ENCODE data around the gene CD248.
A peak's percentile ranks its signal among the peaks of the same experiment; 100 is the strongest.
"Not testable (repeated sequence)": the region's sequence is repeated elsewhere in the genome, so short reads cannot be mapped to it uniquely, and the experiment has no call there.

The CD248 gene, protein sequence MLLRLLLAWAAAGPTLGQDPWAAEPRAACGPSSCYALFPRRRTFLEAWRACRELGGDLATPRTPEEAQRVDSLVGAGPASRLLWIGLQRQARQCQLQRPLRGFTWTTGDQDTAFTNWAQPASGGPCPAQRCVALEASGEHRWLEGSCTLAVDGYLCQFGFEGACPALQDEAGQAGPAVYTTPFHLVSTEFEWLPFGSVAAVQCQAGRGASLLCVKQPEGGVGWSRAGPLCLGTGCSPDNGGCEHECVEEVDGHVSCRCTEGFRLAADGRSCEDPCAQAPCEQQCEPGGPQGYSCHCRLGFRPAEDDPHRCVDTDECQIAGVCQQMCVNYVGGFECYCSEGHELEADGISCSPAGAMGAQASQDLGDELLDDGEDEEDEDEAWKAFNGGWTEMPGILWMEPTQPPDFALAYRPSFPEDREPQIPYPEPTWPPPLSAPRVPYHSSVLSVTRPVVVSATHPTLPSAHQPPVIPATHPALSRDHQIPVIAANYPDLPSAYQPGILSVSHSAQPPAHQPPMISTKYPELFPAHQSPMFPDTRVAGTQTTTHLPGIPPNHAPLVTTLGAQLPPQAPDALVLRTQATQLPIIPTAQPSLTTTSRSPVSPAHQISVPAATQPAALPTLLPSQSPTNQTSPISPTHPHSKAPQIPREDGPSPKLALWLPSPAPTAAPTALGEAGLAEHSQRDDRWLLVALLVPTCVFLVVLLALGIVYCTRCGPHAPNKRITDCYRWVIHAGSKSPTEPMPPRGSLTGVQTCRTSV

DNA sequence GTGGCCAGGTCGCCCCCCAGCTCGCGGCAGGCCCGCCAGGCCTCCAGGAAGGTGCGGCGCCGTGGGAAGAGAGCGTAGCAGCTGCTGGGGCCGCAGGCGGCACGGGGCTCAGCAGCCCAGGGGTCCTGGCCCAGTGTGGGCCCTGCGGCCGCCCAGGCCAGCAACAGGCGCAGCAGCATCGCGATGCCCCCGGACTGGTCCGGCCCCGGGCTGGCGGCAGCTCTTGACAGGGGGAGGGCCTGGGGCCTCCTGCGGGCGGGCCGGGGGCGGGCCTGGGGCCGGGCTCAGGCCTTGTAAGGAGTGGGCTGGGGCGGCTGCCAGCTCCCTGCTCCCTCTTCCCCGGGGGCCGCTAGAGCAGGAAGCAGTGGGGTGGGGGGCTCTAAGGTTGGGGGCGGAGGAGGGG lies at the start of gene CD248:
Gene CD248, minus strand, starts transcription at position 196 of the 403 bp plus-strand sequence. Its CDS starts 17 bp downstream, at position 179.
- no peak for DNase-seq (ENCODE audit: low read depth, low spot score)

DNA sequence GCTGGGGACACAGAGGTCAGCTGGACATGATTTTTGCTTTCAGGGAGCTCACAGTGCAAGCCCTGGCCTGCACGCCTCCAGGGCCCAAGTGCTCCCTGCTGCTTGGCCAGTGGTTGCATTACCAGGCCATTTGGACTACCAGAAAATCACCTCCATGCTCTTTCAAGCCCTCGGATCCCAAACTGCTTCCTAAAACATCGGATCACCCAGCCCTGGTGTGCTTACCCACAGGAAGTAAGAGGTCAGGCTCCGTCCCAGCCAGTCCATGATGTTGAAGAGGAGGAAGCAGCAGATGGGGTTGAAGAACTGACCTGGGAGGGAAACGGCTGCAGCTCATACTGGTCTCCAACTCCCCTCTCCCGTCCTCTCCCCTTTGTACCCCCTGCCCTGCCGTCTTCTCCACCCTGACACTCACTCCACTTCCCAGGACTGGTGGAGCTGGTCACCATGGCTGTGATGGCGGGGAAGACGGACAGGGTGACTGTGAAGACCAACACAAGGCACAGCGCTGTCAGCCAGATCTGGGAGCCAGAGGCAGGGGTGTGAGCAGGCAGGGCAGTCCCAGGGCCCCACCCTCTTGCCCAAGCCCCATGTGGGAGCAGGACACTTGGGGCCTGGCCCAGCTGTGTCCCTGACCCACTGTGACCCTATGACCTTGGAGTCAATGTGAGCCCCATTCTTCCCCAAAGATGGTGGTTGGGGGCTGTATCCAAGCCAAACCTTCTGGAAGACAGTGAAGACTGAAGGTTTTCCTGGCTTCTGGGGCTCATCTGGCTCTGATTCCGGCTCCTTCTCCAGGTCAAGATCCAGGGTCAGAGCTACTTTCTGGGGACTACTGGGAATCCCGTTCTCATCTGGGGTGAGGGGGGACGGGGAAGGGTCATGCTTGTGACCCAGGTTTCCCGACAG lies 49.1 kb upstream of the CD248 start:
- no peak for DNase-seq (ENCODE audit: low read depth, low spot score)

DNA sequence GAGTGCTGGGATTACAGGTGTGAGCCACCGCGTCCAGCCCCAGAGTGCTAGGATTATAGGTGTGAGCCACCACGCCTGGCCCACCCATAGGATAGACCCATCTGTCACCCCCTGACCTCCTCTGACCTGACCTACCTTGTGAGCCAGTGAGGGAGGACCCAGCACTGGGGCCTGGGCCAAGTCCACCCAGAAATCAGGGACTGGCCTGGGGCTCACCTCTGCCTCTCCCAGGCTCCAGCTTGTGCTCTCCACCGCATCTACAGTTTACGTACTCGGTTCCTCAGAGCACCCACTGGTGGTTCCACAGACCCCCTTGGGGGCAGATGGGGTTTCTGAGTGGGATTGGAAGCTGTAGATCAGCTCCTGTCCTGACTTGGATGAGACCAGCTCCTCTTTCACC lies 48.3 kb upstream of the CD248 start:
- DNase-seq (ENCODE audit: low read depth, low spot score): no peak

DNA sequence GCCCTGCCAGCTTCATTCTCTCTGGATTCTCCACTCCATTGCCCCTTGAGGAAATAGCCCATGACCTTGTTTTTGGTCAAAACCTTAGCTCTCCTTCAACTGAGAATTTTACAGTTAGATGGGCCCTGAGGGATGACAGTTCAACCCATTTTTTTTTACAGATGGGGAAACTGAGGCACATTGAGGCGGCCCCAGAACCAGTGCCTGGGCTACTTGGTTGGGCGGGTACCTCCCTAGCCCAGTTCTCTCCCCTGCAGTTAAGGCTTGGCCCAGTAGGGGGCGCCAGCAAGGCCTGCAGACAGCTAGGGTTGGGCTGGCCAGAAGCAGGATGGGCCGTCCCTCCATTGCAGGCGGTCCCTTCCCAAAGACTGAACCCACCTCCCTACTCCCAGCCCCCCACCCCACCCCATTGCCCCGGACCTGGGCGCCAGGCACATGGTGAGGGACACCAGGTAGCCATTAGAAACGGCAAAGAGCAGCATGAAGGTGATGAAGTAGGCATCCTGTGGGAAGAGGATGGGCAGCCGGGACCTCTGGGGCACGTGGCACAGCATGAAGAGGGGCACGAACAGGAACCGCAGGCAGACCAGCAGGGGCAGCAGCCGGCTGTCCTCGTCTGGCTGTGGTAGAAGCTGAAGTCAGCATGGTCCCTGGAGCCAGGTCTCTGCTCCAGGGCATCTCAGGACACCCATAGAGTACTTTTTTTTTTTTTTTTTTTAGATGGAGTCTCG lies 47.1 kb upstream of the CD248 start:
- peak; percentile 48 for DNase-seq (ENCODE audit: low read depth, low spot score)

DNA sequence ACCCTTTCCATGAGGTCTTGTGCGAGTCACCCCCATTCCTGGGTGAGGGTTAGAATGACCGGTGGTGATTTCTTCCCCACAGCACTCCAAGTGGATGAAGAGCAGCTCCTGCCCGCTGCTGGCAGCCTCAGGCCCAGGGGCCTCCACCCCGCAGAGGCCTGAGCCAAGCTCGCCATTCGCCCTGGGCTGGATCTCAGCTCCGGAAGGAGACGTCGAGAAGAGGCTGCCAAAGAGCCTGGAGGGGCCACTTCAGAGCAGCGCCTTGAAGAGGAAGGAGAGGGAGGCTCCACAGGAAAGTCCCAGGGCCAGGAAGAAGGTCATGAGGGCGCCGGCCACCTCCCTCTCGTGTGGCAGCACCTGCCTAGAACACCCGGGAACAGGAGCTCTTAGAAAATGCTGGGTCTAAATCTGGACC lies 46.4 kb upstream of the CD248 start:
- no peak for DNase-seq (ENCODE audit: low read depth, low spot score)

DNA sequence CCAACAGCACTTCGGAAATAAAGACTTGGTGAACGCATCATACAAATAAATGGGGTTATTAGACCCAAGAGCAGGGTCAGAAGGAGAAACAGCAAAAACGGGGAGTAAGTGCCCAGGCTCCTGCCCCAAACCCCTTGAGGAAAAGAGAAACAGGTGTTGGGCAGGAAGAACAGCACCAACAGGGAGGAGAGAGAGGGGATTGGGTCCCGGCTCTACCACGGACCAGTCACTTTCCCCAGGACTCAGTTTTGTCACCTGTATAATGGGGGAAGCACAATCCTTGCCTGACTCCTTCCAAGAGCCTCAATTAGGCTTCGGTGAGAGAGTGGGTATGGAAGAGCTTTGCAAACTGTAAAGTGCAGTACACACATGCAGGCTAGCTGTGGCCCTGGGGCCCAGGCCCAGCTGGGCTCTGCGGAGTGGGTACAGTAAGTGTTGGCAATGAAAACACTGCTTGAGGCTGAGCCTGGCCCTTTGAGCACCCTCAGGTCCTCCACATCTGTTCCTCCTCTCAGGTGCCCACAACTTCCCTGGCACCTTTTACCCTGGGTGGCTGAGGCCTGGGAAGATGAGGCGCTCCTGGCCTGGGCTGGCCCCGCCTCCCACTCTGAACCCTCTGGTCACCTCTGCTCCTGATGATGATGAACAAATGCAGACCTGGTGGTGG lies 45.8 kb upstream of the CD248 start:
- no peak for DNase-seq (ENCODE audit: low read depth, low spot score)

DNA sequence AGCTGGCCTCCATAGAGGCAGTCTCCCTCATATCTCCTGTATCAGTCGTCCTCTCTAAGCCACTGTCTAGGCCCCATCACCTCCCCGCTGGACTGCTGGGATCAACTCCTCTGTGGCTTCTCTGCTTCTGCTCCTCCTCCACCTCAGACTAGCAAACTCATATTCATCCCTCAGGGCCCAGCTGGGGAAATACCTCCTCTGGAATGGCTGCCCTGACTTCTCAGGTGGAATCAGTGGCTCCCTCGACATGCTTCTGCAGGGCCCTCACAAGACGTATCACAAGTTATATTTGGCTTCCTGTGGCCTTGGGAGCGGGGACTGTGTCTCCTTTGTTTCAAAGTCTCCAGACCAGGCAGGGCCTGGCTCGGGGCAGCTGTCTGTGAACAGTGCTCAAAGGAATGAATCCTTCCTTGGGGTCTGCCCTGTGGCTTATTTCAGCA lies 44.7 kb upstream of the CD248 start:
- no peak for DNase-seq (ENCODE audit: low read depth, low spot score)

DNA sequence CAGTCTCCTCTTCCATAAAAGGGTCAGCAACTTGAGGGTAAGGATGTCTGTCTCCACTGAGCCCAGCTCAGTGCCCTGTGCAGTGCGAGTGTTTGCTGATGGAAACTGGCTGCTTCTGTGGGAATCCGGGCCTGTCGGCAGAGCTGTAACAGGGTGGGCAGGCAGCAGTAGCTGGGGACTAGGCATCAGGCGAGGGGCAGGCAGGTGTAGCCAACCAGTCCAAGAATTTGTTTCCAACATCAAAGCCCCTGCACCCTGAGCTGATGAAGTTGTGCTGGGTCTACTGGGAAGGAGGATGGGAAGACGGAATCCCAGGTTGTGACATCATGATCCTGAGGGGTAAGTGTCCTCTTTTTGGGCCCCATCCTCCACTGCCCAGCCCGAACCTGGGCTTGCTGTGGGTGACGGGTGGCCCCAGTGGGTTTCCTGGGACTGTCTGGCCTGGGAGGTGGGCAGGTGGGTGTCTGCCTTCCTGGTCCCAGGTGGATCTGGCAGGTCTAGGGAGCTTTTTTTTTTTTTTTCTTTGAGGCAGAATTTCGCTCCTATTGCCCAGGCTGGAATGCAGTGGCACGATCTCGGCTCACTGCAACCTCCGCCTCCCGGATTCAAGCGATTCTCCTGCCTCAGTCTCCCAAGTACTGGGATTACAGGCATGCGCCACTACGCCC lies 43.7 kb upstream of the CD248 start:
- no peak for DNase-seq (ENCODE audit: low read depth, low spot score)

DNA sequence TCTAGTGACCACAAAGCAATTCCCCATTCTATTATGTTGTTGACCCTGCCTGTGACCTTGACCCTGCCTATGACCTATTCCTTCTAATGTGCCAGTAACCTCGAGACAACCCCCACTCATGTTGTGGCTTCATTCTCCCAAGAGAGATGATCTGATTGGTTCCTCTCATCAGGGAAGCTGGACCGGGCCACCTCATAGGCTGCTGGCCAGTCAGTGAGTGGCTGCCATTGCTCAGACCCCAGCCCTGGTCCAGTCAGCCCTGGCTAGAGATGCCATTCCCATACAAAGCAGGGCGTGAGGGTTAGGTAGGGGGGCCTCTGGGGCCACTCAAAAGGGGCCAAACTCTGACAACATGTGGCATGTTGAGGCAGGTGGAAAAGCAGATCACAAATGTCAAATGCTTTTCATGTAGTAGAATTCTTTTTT lies 42.8 kb upstream of the CD248 start:
- DNase-seq (ENCODE audit: low read depth, low spot score): no peak

DNA sequence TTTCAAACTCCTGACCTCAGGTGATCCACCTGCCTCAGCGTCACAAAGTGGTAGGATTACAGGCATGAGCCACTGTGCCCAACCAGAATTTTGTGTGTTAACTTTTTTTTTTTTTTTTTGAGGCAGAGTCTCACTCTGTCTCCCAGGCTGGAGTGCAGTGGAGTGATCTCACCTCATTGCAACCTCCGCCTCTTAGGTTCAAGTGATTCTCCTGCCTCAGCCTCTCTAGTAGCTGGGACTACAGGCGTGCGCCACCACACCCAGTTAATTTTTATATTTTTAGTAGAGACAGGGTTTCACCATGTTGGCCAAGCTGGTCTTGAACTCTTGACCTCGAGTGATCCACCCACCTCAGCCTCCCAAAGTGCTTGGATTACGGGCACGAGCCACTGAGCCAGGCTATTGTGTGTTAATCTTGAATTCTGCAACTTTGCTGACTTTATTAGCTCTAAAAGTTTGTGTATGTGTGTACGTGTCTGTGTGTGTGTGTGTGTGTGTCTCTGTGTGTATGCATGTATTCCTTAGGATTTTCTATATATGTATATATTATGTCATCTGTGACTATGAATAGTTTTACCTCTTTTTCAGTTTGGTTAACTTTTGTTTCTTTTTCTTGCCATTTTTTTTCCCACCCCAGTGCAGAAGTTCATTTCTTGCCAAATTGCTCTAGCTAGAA lies 33.9 kb upstream of the CD248 start:
- not testable (repeated sequence) for DNase-seq (ENCODE audit: low read depth, low spot score)

DNA sequence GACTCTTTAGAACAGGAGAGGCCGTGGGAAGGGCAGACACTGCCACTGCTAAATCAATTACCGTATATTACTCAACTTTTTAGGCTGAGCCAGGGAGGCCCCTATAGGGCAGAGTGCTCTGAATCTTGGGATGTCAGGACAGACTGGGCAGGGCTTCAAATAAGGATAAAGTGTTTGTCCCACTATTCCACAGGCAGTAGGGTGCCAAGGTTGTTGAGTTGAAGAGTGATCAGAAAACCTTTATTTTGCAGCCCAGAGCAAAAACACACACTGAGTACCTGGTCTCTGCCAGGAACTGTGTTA lies 32.2 kb upstream of the CD248 start:
- DNase-seq (ENCODE audit: low read depth, low spot score): no peak

DNA sequence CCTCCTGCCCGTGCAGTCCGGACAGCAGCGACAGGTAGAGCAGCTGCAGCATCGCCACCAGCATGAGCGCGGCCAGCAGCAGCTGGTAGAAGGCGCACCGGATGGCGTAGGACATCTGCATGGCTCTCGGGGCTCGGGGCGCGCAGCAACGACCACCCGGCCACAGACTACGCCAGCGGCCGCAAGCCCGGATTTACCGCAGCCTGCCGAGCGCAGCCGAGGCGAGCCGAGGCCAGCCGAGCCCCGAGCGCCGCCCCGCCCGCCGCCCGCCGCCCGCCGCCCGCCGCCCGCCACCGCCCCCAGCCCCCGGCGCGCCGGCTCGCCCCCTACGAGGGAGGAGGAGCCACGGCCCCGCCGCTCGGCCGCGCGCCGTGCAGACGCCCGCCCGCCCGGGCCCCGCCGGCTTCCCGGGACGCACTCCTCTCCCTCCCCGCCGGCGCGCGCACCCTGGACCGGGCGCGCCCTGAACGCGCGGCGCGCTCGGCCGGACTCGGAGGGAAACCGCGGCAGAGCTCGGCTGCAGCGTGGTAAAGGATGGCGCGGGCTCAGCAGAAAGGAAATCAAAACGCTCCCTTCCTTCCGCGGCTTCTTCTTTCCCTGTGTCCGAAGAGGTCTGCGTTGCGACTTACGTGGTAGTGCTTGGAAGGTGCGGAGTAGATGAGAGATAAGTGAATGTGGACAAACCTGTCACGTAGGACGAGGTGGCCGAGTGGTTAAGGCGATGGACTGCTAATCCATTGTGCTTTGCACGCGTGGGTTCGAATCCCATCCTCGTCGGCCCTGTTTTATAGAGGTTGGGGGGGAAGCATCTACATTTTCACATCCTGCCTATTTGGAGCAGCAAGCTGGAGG lies 30.8 kb upstream of the CD248 start, which contains the start of gene B4GAT1:
Gene B4GAT1, minus strand, starts transcription at position 205 of the 852 bp plus-strand sequence. Its CDS starts 84 bp downstream, at position 121.
- DNase-seq (ENCODE audit: low read depth, low spot score): peak; percentile 68

DNA sequence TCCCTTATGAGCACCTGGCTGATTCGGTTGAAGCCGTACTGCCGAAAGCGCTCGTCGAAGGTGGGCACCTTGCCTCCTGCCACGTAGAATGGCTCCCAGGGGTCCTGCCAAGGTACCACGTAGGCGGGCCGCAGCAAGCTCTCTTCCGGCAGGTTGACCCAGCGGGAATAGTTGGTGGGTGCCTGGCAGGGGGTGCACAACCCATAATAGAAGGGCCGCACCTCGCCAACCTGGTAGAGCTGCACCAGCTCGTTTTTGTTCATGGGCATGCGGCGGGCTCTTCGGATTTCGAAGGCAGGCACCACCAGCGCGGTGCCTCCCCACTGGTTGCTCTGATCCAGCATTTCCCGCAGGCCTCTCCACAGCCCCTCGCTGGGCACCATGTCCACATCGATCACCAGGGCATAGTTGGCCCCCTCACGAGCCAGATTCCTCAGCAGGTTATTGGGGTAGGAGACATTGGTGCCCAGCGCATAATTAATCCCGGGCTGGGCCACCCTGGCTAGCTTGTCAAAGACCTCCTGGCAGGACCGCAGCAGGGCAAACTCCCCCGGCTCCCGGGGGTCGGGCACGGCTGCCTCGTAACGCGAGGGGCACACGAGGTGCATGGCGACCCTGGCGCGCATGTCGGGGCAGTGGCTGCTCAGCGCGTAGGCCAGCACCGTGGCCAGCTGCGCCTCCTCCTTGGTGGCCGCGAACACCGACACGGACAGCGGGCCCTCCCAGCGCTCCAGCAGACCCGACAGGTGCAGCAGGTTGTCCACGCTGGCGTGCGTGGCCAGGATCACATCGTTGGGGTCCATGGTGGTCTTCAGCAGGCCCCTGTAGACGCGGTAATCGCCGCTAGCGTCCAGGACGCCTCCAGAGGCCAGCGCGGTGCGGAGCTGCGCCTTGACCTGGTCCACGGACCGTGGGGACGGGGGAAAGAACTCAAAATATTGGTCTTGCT lies 29.9 kb upstream of the CD248 start:
- DNase-seq (ENCODE audit: low read depth, low spot score): no peak

DNA sequence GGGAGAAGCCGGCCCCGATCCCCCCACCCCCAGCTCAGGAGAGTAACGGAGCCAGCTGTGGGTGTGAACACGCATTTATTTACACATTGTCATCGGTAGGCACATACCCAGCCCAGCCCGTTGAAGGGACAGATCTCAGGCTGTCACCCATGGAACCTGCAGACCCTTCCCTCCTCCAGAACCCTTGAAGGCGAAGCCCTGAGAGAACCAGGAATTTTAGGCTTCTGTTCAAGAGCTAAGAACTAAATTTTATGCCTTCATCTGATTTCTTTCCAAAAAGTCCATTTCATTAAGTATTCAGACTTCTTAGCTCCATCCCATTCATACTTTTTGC lies 28.4 kb upstream of the CD248 start:
- no peak for DNase-seq (ENCODE audit: low read depth, low spot score)

DNA sequence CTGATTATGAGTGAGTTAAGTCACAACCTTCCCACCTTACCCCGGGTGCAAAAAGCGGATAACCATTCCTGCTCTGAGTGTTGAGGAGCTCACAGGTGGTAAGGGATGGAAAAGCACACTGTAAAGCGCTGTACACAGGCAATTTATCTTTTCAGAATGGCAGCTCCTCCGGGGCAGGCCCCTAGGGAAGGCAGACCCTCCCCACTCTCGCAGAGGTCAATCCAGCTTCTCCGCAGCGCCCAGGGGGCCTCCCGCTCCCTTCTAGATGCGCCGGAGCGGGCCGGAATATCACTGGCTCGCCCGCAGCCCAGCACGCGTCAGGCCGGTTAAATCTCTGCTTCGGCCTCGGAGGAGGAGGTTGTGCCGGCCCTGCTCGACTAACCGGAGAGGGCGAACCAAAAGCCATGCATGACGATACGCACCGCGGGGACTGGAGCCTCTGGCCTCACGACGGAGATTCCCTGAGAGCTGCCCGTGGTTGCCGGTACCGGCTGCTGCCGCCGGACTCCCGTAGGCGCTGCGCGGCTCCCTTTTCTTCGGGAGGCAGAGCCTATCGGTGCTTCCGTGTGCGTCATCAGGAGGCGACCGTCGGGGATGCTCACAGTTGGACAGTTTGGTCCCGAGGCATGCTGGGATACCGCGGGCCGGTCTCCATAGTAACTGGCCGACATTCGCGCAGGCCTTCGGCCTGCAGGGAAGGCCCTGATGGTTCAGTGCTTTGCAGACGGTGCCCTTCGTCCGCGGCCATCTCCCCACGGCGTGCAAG lies 27.9 kb upstream of the CD248 start, which contains the start of gene BRMS1:
Gene BRMS1, minus strand, starts transcription at position 555 of the 766 bp plus-strand sequence. CDS start 2,870 bp downstream, outside the sequence.
- peak; percentile 85 for DNase-seq (ENCODE audit: low read depth, low spot score)

DNA sequence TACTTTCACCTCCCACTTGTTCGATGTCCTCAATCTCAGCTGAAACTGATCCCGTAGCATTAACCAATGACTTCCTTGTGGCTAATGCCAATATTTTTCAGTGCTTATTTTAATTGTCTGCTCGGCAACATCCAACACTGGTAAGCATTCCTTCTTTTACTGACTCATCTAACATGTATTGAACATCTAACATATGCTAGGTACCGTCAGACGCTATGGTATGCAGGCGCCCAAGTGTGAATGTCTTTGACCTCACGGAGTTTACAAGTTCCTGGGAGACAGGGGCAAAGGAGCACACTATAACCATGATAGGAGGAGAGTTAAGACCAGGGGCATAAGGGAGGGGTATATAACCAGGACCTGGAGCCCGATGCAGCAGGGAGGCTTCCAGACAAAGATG lies 26.3 kb upstream of the CD248 start:
- DNase-seq (ENCODE audit: low read depth, low spot score): no peak

All from activated naive CD8-positive, alpha-beta T cell treated with anti-CD3 and anti-CD28 coated beads, Interleukin-2, amount 50 U/mL, for 16 hours (primary cell).